HepG2 (cell line): ENCODE measurements around the gene MTX1. TPM values are rescaled to one million over a fixed set of nuclear protein-coding genes. Genes with fewer than 3 reads are reported as not detected.

Source experiments
- ADNP ChIP-seq: sonication (generic); formaldehyde crosslinking; IDR thresholded peaks from 2 replicates; pipeline ENCODE4 v1.4.0; 2020; ENCODE audit warnings: missing genetic modification reagents
- AKAP8 ChIP-seq: sonication (generic); formaldehyde crosslinking; IDR thresholded peaks from 2 replicates; pipeline ENCODE4 v1.5.1; 2020; ENCODE audit warnings: mild to moderate bottlenecking, missing genetic modification reagents
- BCL6 ChIP-seq: IDR thresholded peaks from 2 replicates; pipeline ENCODE4 v1.6.1; 2016; ENCODE audit warnings: missing genetic modification reagents, missing compliant biosample characterization
- ELF1 ChIP-seq: sonication (generic); formaldehyde crosslinking; IDR thresholded peaks from 2 replicates; pipeline ENCODE4 v1.4.0; 2020; ENCODE audit warnings: missing genetic modification reagents
- EZH2 ChIP-seq: conservative IDR thresholded peaks from 2 replicates; pipeline ENCODE4 v1.6.1; 2012; ENCODE audit warnings: mild to moderate bottlenecking, low read depth, low read length, moderate library complexity
- FOXA3 ChIP-seq: IDR thresholded peaks from 2 replicates; pipeline ENCODE4 v1.6.1; 2016; ENCODE audit warnings: missing genetic modification reagents, missing compliant biosample characterization
- GABPB1 ChIP-seq: IDR thresholded peaks from 2 replicates; pipeline ENCODE4 v1.6.1; 2016; ENCODE audit warnings: mild to moderate bottlenecking, missing genetic modification reagents, moderate library complexity, missing compliant biosample characterization
- KDM5B ChIP-seq: sonication (generic); formaldehyde crosslinking; IDR thresholded peaks from 2 replicates; pipeline ENCODE4 v1.4.0; 2020; ENCODE audit warnings: missing genetic modification reagents, mild to moderate bottlenecking, borderline replicate concordance
- MED13 ChIP-seq: sonication (generic); formaldehyde crosslinking; IDR thresholded peaks from 2 replicates; pipeline ENCODE4 v1.5.0; 2020; ENCODE audit warnings: missing genetic modification reagents
- MEF2D ChIP-seq: sonication (generic); formaldehyde crosslinking; IDR thresholded peaks from 2 replicates; pipeline ENCODE4 v1.5.1; 2020; ENCODE audit warnings: mild to moderate bottlenecking, missing genetic modification reagents
- SOX13 ChIP-seq, 3 experiments: fragments of 450-650 bp in 1 of 3; sonication (generic) in 1 of 3; formaldehyde crosslinking in 1 of 3; IDR thresholded peaks in 2 of 3; conservative IDR thresholded peaks in 1 of 3; 2 replicates each; pipeline versions ENCODE4 v1.5.0 to v1.6.1; 2016 to 2020; ENCODE audit warnings: antibody characterized with exemption in 1 of 3, mild to moderate bottlenecking in 1 of 3, missing compliant biosample characterization in 1 of 3, missing genetic modification reagents in 1 of 3, moderate library complexity in 1 of 3
- TP53 ChIP-seq: sonication (generic); formaldehyde crosslinking; conservative IDR thresholded peaks from 2 replicates; pipeline ENCODE4 v1.4.0; 2020; ENCODE audit warnings: missing genetic modification reagents
- ZFYVE20 ChIP-seq: sonication (generic); formaldehyde crosslinking; IDR thresholded peaks from 2 replicates; pipeline ENCODE4 v1.8.0; 2023; ENCODE audit warnings: low read depth, mild to moderate bottlenecking, moderate library complexity, missing genetic modification reagents, borderline replicate concordance
- ZNF543 ChIP-seq: sonication (generic); formaldehyde crosslinking; IDR thresholded peaks from 2 replicates; pipeline ENCODE4 v1.4.0; 2020; ENCODE audit warnings: mild to moderate bottlenecking, missing genetic modification reagents
- ZNF569 ChIP-seq: sonication (generic); formaldehyde crosslinking; IDR thresholded peaks from 2 replicates; pipeline ENCODE4 v1.5.0; 2020; ENCODE audit warnings: mild to moderate bottlenecking, missing genetic modification reagents, moderate library complexity, borderline replicate concordance
- ZNF614 ChIP-seq: IDR thresholded peaks from 2 replicates; pipeline ENCODE4 v1.6.1; 2018; ENCODE audit warnings: missing biosample characterization, missing genetic modification reagents, inconsistent platforms, borderline replicate concordance
- ZNF644 ChIP-seq: IDR thresholded peaks from 2 replicates; pipeline ENCODE4 v1.6.1; 2016; ENCODE audit warnings: low read depth
- ZNF687 ChIP-seq: sonication (generic); formaldehyde crosslinking; IDR thresholded peaks from 2 replicates; pipeline ENCODE4 v1.5.1; 2020; ENCODE audit warnings: mild to moderate bottlenecking, missing genetic modification reagents, moderate library complexity
- ZNF747 ChIP-seq: sonication (generic); formaldehyde crosslinking; IDR thresholded peaks from 2 replicates; pipeline ENCODE4 v1.8.1; 2023; ENCODE audit warnings: missing genetic modification reagents, mild to moderate bottlenecking, borderline replicate concordance
- ZNF777 ChIP-seq: sonication (generic); formaldehyde crosslinking; IDR thresholded peaks from 2 replicates; pipeline ENCODE4 v1.4.0; 2020; ENCODE audit warnings: missing genetic modification reagents
- ZSCAN25 ChIP-seq: sonication (generic); formaldehyde crosslinking; IDR thresholded peaks from 2 replicates; pipeline ENCODE4 v1.8.0; 2022; ENCODE audit warnings: mild to moderate bottlenecking, missing genetic modification reagents
- polyA plus RNA-seq, 8 experiments: library from polyadenylated mRNA; depleted of rRNA in 3 of 8; stranded (reverse) in 7 of 8; unstranded in 1 of 8; fragments of >200 nt; fragmentation: Illumina TruSeq in 4 of 8; extraction: Trizol in 4 of 8; gene quantifications; 2 replicates each; pipeline versions ENCODE4 v1.2.1 to v1.2.3, GENCODE V29; 2011 to 2016; ENCODE audit warnings: low read depth in 4 of 8, missing spikeins in 1 of 8, mixed read lengths in 1 of 8; ENCODE audit not compliant: insufficient read depth in 1 of 8
- total RNA-seq, 5 experiments: library from RNA; depleted of rRNA; stranded (reverse); fragments of >200 nt; fragmentation: Illumina TruSeq; extraction: Trizol; gene quantifications; 2 replicates each; pipeline ENCODE4 v1.2.3, GENCODE V29; 2016; ENCODE audit warnings: low read depth in 1 of 5
- TF ChIP-seq, protein P1 (sequence below): sonication (generic); formaldehyde crosslinking; IDR thresholded peaks from 2 replicates; pipeline ENCODE4 v1.4.0; 2020; ENCODE audit warnings: missing genetic modification reagents

MTX1 gene
- total and polyA plus RNA-seq, 2 of the 13 experiments (the other 11 are each of a cell fraction or from before 2014, with no cell fraction given) = 64.5 to 72.6 TPM

- TF ChIP-seq, protein P1, sequence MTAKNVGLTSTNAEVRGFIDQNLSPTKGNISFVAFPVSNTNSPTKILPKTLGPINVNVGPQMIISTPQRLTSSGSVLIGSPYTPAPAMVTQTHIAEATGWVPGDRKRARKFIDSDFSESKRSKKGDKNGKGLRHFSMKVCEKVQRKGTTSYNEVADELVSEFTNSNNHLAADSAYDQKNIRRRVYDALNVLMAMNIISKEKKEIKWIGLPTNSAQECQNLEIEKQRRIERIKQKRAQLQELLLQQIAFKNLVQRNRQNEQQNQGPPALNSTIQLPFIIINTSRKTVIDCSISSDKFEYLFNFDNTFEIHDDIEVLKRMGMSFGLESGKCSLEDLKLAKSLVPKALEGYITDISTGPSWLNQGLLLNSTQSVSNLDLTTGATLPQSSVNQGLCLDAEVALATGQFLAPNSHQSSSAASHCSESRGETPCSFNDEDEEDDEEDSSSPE (CRISPR knock-in tag) = no peak
- TF ChIP-seq BCL6 (CRISPR knock-in tag) (0 out of 2 replicates have a peak, but pooled peaks have one; percentile 24), ZSCAN25 (CRISPR knock-in tag) (no peak), KDM5B (CRISPR knock-in tag) (no peak), ZNF644 (CRISPR knock-in tag) (no peak), FOXA3 (CRISPR knock-in tag) (peak; percentile 27; the same call in 1 of the 2 replicates), TP53 (no peak), ZNF777 (CRISPR knock-in tag) (no peak), ELF1 (CRISPR knock-in tag) (no peak), ADNP (no peak), ZNF687 (CRISPR knock-in tag) (peak; percentile 21; the same call in 1 of the 2 replicates), MEF2D (peak; percentile 56; the same call in 1 of the 2 replicates), AKAP8 (CRISPR knock-in tag) (no peak), ZNF614 (CRISPR knock-in tag) (no peak), ZNF543 (CRISPR knock-in tag) (no peak), EZH2 (no peak), ZNF569 (no peak), MED13 (CRISPR knock-in tag) (no peak), GABPB1 (CRISPR knock-in tag) (peak; percentile 16; the same call in 1 of the 2 replicates), ZNF747 (no peak), SOX13 (IDR thresholded peaks at IDR 0.05) (no peak), SOX13 (CRISPR knock-in tag; conservative IDR thresholded peaks at IDR 0.05 in 1 of 2, IDR thresholded peaks at IDR 0.05 in 1 of 2) (no peak), ZFYVE20 (CRISPR knock-in tag) (no peak)
These were observed 23.4 kb upstream of the MTX1 start (continued) for GRCh38 chr1:155184835-155185782.
